ENCODE data around the gene FHAD1.
A peak's percentile ranks its signal among the peaks of the same experiment; 100 is the strongest.

The FHAD1 gene

DNA sequence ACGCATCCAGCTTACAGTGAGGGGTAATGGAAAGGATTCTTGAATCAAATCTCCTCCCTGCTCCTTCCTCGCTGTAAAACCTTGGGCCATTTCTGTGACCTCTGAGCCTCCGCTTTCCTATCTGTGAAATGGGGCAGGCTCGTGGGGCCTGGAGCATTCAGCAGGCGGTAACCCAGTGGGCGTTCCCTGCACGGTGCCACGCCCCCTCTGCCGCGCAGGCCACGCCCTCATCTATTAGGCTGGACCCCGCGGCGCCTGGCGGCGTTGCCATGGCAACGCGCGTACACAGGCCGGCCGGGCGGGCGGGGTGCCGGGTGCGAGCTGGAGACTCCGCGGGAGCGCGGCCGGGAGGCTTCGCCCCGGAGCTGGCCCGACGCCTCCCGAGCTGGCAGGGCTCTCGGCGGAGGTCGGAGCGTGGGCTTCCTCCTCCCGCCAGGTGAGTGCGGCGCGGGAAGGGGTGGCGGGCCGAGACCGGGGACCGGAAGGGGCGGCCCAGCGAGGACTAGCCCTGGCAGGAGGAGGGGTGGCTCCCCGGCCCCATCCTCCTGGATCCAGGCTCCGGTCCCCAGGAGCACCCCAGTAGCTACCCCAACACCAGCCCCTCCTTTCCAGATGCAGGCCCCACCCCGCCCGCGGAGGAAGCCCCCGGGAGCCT is at the start of gene FHAD1:
FHAD1 (plus strand) TSS at position 264 of the 655 bp plus-strand sequence. CDS start 4,562 bp downstream, outside the sequence.
- peak within 1 kb of the TSS; percentile 38 for H3K4me3 ChIP-seq (replicated peaks; ENCODE audit: low read depth, low read length)
- DNase-seq (ENCODE audit: low read depth) = peak; percentile 63
- TF ChIP-seq, protein P1, sequence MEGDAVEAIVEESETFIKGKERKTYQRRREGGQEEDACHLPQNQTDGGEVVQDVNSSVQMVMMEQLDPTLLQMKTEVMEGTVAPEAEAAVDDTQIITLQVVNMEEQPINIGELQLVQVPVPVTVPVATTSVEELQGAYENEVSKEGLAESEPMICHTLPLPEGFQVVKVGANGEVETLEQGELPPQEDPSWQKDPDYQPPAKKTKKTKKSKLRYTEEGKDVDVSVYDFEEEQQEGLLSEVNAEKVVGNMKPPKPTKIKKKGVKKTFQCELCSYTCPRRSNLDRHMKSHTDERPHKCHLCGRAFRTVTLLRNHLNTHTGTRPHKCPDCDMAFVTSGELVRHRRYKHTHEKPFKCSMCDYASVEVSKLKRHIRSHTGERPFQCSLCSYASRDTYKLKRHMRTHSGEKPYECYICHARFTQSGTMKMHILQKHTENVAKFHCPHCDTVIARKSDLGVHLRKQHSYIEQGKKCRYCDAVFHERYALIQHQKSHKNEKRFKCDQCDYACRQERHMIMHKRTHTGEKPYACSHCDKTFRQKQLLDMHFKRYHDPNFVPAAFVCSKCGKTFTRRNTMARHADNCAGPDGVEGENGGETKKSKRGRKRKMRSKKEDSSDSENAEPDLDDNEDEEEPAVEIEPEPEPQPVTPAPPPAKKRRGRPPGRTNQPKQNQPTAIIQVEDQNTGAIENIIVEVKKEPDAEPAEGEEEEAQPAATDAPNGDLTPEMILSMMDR (IDR thresholded peaks at IDR 0.05; ENCODE audit: low read length, missing control alignments) = no peak

DNA sequence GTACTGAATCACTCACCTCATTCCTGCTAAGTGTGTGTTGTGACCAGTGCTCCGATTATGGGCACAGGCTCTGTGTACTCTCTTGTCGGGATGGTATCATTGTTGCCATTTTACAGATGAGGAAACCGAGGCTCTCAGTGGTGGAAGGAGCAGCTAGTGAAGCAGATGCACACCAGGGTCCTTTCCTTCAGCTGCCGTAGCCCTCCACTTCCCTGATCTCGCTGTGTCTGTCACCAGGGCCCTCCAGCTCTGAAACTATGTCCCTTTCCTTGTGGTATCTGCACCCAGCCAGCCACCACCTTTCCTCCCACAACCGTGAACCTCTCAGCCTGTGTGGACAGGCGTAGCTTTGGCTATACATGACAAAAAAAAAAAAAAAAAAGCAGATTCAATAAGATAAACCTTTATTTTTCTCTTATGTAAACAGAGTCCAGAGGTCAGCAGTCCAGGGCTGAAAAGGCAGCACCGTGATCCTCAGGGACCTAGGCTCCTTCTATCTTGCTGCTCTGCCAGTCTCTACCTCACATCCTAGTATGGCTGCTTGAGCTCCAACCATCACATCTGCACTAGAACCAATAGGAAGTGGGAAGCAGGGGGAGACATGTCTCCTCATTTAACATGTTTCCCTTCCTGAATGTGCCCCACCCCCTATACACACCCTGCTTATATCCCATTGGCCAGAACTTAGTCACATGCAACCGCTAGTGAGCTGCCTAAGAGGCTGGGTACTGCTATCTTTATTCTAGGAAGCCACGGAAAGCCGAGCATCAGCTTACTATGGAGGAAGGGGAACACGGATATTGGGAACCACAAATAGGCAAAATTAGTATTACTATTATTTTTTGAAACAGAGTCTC is 49.2 kb upstream of the FHAD1 start:
- no peak overlapping the region for H3K4me3 ChIP-seq (replicated peaks; ENCODE audit: low read depth, low read length)
- no peak for DNase-seq (ENCODE audit: low read depth)
- TF ChIP-seq, protein P1 (IDR thresholded peaks at IDR 0.05; ENCODE audit: low read length, missing control alignments) = no peak

DNA sequence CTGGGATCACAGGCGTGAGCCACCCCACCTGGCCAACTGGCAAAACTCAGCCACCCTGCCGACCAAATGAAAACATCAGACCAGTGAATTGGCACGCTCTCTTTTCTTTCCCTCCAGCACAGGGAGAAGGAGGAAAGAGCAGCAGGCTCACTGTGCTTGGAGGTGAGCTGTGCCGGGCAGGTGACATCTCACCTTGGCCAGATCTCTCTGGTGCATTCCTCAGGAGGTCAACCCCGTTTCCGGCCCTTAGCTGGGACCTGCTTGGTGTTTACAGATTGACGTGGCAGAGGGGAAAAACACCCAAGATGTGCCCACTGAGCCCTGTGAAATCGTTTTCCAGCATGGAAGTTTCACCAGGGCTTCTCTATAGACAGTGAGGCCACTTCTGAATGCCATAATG is 48.3 kb upstream of the FHAD1 start:
- DNase-seq (ENCODE audit: low read depth) = no peak
- TF ChIP-seq, protein P1 (IDR thresholded peaks at IDR 0.05; ENCODE audit: low read length, missing control alignments) = no peak
- no peak overlapping the region for H3K4me3 ChIP-seq (replicated peaks; ENCODE audit: low read depth, low read length)

DNA sequence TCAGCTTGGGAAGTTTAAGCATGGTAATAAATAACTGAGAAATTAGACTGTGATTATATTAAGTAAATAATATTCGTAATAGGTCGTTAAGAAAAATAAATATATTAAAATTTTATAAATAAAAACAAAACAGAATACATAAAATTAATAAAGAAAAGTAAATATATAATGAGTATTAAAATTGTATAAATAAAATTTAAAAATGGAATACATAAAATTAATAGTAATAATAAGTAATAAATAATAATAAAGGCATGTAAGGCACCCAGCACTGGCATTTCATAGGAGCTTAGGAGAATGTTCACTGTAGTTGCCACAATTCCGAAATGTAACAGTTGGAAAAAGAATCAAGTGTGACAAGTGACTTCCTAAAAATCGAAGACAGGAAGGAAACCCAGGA is 45.8 kb upstream of the FHAD1 start:
- TF ChIP-seq, protein P1 (IDR thresholded peaks at IDR 0.05; ENCODE audit: low read length, missing control alignments) = no peak
- H3K4me3 ChIP-seq (replicated peaks; ENCODE audit: low read depth, low read length) = no peak overlapping the region
- DNase-seq (ENCODE audit: low read depth) = no peak

DNA sequence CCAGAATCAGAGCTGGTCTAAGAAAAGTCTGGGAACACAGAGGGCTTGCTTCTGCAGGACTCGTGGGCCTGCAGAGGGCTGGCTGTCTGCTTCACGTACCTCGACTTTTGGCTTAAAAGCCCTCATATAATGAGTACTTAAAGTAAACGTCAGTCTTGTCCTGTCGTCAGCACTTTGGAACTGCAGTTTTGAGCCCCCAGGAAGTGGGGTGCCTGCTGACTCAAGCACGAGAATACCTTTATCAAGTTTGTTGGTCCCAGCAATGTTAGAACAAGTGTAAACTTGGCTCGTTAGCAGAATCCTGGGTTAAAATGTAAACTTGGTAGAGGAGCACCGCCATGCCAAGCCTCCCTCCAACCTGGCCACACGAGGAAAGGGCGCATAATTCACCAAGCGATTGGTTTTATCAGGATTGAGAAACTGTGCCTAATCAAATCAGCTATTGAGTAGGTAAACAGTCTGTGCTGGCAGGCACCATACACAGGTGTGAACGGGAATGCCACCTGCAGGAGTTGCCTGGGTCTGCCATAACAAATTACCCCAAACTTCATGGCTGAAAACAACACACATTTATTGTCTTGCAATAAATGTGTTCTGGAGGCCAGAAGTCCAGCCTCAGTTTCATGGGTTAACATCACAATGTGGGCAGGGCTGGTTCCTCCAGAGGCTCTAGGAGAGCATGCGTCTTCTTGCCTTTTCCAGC is 45.0 kb upstream of the FHAD1 start:
- no peak for DNase-seq (ENCODE audit: low read depth)
- no peak overlapping the region for H3K4me3 ChIP-seq (replicated peaks; ENCODE audit: low read depth, low read length)
- TF ChIP-seq, protein P1 (IDR thresholded peaks at IDR 0.05; ENCODE audit: low read length, missing control alignments) = no peak

DNA sequence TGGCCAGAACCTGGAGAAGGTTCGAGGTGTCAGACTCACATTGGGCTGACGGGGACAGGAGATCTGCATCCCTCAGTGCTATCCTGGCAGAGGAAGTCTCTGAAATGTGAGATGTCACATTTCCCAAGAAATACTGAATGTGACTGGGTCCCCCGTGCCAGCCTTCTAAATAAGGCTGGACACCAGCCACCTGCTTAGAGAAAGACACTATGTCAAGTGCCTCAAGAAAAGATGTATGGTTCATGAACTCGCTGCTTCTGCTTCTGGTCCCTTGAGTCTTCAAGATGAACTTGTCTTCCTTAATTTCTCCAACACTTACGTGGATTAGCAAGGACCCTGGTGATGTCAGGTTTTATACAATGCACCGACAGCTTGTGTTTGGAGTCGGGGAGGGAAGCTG is 42.1 kb upstream of the FHAD1 start:
- TF ChIP-seq, protein P1 (IDR thresholded peaks at IDR 0.05; ENCODE audit: low read length, missing control alignments) = no peak
- no peak overlapping the region for H3K4me3 ChIP-seq (replicated peaks; ENCODE audit: low read depth, low read length)
- DNase-seq (ENCODE audit: low read depth) = no peak
